Liver (tissue), 3 donors: ENCODE results near the gene ASPG.

Experiments
- CTCF ChIP-seq: fragments of 150-350 bp; IDR thresholded peaks from 2 replicates; pipeline ENCODE4 v1.5.1; 2017; ENCODE audit warnings: improper control_type of control experiment, low read depth, low read length; ENCODE audit not compliant: missing input control
- EGR1 ChIP-seq, 2 donors: IDR thresholded peaks; 2 replicates each; pipeline ENCODE4 v1.6.1; 2016 to 2018; ENCODE audit warnings: antibody characterized with exemption in 2 of 2, low read depth in 2 of 2
- HNF4A ChIP-seq, 2 donors: conservative IDR thresholded peaks; 2 replicates each; pipeline ENCODE4 v1.6.1; 2016; ENCODE audit warnings: antibody characterized with exemption in 2 of 2, mild to moderate bottlenecking in 2 of 2
- MAX ChIP-seq: IDR thresholded peaks from 2 replicates; pipeline ENCODE4 v1.6.1; 2016; ENCODE audit warnings: antibody characterized with exemption
- donor health status: healthy.
- donor health status: healthy.

GRCh38 chr14:104121142-104121541 is 35.6 kb downstream of the ASPG start:
- TF ChIP-seq HNF4A (conservative IDR thresholded peaks at IDR 0.05) (no peak), EGR1 (IDR thresholded peaks at IDR 0.05; ENCODE audit: low read depth in 2 of 2) (no peak), MAX (no peak), CTCF (no peak)
